22Rv1 (cell line): Measurements from ENCODE around the gene VDR.

ENCODE experiments used
- CTCF ChIP-seq: fragments of 450-650 bp; IDR thresholded peaks from 2 replicates; pipeline ENCODE4 v1.5.1; 2017; ENCODE audit warnings: mild to moderate bottlenecking
- ZFX ChIP-seq: fragments of 450-650 bp; IDR thresholded peaks from 2 replicates; pipeline ENCODE4 v1.6.1; 2017; ENCODE audit warnings: antibody characterized with exemption, borderline replicate concordance

- TF ChIP-seq CTCF = no peak
- TF ChIP-seq ZFX = no peak
Observed at GRCh38 chr12:47862881-47863280, 41.9 kb downstream of the VDR start.
